ENCODE measurements around the gene IL1R2.

GRCh38 chr2:101967826-101968513 lies 23.8 kb upstream of the IL1R2 start:
- TF ChIP-seq, protein P1, sequence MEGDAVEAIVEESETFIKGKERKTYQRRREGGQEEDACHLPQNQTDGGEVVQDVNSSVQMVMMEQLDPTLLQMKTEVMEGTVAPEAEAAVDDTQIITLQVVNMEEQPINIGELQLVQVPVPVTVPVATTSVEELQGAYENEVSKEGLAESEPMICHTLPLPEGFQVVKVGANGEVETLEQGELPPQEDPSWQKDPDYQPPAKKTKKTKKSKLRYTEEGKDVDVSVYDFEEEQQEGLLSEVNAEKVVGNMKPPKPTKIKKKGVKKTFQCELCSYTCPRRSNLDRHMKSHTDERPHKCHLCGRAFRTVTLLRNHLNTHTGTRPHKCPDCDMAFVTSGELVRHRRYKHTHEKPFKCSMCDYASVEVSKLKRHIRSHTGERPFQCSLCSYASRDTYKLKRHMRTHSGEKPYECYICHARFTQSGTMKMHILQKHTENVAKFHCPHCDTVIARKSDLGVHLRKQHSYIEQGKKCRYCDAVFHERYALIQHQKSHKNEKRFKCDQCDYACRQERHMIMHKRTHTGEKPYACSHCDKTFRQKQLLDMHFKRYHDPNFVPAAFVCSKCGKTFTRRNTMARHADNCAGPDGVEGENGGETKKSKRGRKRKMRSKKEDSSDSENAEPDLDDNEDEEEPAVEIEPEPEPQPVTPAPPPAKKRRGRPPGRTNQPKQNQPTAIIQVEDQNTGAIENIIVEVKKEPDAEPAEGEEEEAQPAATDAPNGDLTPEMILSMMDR (IDR thresholded peaks at IDR 0.05), result no peak
- TF ChIP-seq EP300 (IDR thresholded peaks at IDR 0.05) (no peak), POLR2AphosphoS5 (IDR thresholded peaks at IDR 0.05) (no peak), POLR2A (IDR thresholded peaks at IDR 0.05) (no peak)
